ENCODE results near the gene PPIL4.

GRCh38 chr6:149593408-149593807, 47.6 kb upstream of the PPIL4 start:
- no peak for TF ChIP-seq CTCF (IDR thresholded peaks at IDR 0.05)
- no peak for TF ChIP-seq POLR2AphosphoS5 (IDR thresholded peaks at IDR 0.05)
- TF ChIP-seq EP300 (IDR thresholded peaks at IDR 0.05), result no peak
- TF ChIP-seq POLR2A (IDR thresholded peaks at IDR 0.05; ENCODE audit: low read depth), result no peak

Data from esophagus muscularis mucosa (tissue), 4 donors.